ENCODE results near the gene RIPOR2. TPM values are rescaled to one million over a fixed set of nuclear protein-coding genes. Genes with fewer than 3 reads are reported as not detected.
A peak's percentile ranks its signal among the peaks of the same experiment; 100 is the strongest.
"Not testable (repeated sequence)": the region's sequence is repeated elsewhere in the genome, so short reads cannot be mapped to it uniquely, and the experiment has no call there.

RIPOR2 gene
- polyA plus RNA-seq, 1 donor, result 29.4 TPM

DNA sequence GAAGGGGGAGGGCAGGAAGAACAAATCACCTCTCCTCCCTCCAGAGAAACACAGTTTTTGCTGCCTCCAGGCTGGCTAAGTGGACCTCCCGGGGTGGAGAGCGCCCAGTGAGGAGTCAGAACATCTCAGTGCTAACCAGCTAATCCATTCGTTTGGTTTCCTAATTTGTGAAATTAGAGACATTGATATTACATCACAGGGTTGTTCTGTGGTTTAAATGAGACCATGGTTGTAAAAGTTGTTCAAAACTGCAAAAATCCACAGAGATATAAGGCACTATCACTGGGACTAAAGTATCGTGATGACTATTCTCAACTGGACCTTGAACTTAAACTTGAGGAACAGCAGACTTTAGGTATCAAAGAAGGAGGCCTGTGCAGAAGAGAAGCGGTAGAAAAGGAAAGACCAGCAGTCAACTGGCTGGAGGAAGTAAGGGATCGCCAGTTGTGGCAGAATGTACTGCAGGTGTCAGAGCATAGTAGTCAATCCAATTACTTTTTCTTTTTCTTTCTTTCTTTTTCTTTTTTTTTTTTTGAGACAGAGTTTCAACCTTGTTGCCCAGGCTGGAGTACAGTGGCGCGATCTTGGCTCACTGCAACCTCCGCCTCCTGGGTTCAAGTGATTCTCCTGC lies 33.9 kb downstream of the RIPOR2 start:
- no peak for DNase-seq

DNA sequence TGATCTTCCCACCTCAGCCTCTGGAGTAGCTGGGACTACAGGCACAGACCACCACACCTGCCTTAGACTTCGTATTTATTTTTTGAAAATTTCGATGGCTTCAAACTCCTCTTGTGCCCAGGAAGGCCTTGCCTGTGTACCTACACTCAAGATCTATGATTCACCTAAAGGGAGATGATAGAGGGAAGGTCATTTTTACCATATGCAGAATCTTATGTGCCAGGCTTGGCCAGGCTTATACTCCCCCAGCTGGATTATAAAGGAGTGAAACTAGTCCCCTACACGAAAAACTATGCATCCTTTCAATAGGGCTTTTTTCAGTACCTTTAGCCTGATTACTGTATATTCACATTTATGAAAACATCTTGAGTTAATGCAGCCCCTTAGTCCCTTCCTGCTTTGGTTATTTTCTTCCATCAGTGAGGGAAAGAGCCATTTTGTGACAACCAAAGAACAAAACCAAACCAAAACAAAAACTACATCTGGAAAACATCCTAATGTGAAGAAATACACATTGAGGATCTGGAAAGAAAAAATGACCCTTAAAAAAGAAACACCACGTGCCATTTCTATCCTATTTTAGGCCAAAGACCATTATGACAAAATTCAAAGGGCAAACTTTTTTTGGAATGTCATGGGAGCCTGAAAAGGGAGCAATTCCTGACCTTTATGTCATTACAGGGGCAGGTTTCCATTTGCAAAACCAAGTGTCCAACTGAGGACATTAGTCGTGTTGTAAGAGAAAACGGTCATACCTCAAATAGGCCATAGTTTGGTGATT lies 34.7 kb downstream of the RIPOR2 start:
- no peak for DNase-seq

DNA sequence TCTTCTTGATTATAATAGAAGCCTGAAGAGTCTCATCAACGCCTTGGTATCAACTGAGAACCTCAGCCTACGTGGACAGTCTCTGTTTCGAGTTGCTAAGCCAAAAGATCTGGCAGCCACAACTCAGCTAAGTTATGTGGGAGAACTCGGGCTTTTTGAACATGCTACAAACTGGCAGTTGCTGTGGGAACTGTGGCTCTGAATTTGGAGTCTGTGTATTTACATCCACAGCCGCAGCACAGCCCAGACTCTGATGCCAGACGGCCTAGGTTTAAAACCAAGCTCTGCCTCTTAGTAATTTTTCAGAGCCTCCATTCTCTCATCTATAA lies 35.8 kb downstream of the RIPOR2 start:
- no peak for DNase-seq

DNA sequence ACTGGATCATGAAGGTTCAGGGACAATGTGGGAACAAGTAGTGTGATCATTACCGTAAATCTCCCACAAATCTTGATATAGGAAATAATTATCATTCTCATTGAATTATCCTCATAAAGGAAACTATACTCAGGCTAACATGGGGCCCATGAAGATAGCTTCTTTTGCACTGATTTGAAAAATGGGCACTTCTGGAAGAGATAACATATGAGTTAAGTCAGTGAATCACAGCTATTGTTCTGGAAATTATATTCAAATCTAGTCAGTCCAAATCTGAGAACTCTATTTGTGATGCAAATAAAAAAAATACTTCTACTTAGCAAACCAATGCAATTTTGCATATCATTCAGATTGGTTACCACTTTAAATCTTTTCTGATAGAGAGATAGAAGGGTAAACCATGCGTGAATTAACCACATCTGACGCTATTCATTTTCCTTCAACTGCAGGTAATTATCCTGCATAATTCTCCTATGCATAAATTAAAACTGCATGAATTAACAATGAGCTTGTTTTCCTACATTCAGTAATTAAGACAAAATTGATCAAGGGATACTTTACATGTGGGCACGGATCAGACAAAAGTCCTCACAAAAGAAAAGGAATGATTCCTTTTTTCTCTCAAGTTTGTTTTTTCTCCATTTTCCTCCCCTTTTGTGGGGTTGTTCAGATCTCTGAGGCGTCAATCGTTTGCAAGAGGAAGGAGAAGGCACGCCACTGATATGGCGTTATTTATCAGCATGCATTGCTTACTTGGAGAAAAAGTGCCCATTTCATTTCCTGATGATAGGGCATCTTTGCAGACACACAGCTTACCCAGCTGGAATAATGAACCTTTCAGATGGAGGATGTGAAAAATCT lies 36.4 kb downstream of the RIPOR2 start:
- no peak for DNase-seq

DNA sequence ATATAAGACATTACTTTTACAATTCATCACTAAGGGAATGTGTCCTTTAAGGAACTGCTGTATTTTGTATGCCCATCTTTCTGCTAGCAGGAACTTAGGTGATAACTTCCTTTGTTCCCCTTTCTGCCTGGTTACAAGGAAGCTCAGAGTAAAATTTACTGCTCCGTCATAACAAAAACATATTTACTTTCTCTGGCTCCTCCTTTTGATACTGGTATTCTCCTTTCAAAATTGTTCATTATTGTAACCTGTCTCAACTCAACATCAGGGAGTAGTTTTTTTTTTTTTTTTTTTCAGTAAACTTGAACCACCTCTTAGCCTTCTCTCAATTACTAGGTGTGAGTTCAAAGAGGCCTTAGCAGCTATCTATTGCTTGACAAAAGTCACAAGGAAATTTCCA lies 37.1 kb downstream of the RIPOR2 start:
- DNase-seq, result no peak

DNA sequence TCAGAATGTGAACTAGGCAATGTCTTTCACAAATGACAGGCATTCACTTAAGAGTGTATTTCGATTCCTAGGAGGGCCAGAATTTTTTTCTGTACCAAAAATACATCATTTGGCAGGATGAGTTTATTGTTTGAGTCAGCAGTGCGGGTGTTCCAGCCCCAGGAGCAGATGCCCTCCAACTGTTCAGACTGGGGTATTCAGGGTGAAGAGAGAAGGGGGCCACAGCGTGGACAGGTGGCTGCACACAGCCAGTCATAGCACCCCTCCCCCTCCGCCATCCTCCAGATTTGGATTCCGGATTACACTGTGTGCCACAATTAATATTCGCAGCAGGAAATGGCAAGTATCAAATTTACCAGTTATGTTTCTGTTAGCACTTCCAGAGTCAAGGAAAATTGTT lies 38.6 kb downstream of the RIPOR2 start:
- no peak for DNase-seq

DNA sequence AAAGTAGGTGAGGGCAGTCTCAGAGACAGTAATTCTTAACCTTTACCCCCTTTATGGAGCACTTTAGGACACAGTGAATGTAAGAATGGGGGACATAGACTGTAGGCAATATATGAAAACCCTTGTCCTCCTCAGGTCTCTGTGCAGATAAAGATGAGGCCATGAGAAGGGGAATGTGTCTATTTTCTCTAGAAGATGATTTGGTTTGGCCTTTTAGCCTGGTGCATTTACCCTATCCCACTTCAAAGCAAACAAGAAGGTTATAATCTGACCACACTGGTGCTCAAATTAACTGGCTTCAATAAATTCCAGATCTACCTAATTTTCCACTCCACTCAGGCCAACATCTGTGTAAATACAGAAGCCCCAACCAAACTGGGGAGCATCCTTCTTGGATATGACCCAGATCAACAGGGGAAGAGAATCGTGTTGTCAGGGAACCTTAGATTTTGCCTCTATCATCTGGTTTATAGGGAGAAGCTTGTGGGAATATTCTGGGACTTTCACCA lies 42.4 kb downstream of the RIPOR2 start:
- DNase-seq, result no peak

DNA sequence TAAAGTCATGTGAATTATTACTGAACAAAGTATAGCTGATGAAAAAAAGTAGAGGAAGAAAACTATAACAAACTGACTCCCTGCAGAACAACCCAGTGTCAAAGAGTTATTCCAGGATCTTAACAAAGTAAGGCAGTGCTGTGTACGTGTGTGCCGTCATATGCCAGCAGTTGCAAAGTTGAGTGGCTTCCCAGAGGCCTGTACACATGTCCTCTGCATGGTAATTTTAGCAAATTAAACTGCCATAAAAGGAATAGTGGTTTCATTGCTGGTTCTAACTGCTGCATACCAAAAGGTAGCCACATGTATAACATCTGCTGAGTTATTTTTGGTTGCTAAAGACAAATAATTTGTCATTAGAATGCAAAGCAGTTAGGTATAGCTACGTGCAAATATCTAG lies 44.8 kb downstream of the RIPOR2 start:
- DNase-seq, result no peak

DNA sequence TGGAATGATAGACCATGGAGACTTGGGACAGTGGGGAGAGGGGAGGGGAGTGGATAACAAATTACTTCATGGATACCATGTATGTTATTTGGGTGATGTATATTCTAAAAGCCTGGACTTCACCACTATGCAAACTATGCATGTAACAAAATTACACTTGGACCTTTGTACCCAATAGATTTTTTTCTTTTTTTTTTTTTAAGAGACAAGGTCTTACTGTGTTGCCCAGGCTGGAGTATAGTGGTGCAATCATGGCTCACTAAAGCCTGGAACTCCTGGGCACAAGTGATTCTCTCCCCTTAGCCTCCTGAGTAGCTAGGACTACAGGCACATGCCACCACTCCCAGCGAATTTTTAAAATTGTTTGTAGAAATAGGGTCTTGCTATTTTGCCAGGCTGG lies 45.3 kb downstream of the RIPOR2 start:
- DNase-seq, result no peak

DNA sequence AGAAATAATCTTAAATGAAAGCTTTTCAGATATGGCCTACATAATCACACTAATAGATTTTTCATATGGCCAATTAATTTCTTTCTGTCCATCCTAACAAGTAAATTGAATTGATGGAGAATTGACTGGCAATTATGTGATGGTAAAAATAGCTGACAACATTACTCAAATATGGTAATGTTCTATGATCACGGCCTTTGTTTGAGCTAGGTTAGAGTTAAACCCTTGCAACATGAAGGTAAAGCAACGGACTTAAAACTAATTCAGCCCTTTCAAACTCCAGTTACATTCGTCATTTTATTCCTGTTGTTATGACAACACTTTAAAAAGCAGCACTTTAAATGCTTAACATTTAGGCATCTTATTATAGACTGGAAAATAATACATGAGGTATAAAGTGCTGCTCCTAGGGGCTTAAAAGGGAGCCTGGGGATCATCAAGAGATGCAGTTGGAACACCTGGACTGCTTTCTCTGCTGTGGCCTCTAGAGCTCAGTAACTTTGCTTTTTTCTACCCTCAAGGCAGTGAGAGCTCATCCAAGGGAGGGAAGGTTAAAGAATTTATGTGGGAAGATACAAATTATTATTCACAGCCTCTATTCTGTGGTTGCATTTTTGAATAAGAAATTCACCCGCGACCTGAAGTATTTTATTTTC lies 46.9 kb downstream of the RIPOR2 start:
- no peak for DNase-seq

DNA sequence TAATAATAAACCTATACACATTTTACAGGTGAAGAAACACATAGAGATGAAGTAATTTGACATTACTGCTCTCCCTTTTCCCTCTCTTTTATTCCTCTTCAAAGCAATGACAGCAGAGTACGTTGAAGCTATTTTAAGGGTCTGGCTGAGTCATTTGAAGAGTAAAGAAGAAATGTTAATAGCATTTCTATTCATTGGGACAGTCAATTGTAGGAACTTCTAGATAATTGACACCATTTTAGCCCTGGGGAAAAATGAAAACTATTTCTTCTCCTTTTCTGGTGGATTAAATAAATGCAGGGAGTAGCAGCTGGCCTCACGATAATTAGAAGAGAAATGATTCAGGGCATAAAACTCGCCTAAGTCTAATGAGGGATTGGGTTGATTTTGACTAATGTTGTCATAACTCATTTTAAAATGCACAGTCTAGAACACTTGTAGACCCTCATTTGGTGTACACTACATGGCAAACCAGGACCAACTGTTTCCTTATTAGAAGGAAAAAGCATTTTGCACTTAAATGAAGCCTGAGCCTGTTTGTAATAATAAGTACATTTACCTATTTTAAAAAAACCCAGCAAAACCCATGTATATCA lies 48.1 kb downstream of the RIPOR2 start:
- no peak for DNase-seq

DNA sequence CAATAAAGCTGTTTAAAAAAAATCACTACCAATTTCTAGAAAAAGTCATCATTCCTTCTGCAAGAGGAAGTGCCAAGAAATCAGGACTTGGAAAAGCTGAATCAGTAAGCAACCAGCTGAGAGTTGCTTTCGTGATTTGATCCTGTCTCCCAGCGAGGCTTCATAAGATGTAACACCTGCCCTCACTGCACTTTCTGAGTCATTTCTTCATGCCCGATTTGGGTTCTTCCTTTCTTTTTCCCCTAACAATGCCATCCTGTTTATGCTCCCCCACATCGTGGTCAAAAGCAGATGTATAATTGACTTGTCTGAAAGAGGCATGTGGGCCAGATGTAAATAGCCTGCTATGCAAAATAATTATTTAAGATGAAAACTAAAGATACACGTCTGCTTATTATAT lies 52.1 kb downstream of the RIPOR2 start:
- DNase-seq, result peak; percentile 53

DNA sequence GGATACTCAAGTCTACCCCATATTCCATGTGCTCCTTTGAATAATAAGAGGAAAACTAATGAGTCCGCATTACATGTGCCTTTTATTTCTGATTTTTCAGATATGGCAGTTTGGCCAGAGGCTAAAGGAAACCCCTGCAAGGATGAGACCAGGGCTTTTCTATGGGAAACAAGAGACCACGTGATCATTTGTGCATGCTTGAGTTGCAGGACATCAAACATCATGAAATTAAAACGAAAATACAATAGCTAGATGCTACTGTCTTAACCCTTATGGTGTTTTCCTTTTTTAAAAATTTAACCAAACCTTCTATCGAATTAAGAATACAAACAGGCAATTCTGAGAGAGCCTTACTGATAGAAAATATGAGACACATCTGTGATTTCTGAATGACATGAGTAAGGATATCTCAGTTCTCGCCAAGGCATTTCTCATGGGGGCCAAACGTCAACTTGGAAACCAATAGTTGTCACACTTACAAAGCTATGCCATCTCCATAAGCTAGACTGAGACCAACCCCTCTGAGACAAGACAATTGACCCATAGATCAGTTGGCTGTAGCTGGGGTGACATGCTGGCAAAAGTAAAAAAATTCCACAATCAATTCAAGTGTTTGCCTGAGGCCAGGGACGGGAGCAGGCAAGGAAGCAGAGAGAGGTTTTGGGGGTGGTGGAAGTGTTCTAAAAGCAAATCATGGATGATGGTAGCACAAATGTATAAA lies 52.8 kb downstream of the RIPOR2 start:
- no peak for DNase-seq

DNA sequence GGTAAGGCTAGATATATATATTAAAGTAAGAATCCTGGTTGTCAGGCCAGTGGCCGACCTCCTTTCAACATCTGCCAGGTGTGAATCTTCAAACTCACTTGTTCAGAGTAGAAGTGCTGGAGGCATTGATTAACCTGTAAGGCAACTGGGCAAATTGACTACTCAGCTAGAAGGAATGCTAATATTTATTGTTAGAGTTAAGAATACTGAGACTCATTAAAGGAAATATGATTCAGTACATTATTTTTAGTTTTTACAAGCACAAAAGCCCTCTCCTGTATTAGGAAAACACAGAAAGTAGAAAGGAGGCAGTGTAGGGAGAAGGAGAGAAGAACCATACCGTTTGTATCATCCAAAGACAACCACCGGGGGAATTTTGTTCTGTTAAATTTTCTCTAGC lies 53.5 kb downstream of the RIPOR2 start:
- no peak for DNase-seq

DNA sequence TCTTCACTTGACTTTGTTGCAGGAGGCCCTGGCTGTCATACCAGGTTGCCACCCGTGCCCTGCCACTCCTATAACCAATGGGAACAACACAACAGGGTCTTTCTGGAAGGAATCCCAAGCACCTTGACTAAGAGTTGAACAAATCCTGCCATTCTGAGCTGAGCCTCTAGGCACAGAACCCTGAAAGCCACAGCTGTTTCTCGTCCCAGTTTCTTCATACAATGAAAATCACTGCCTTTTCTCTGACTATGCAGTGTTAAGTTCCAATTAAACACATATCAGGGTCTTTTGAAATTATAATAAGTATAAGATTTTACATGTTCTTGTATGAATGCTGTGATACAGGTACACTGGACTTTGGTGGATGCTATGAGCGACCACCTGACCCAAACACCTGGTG lies 54.4 kb downstream of the RIPOR2 start:
- DNase-seq, result no peak

DNA sequence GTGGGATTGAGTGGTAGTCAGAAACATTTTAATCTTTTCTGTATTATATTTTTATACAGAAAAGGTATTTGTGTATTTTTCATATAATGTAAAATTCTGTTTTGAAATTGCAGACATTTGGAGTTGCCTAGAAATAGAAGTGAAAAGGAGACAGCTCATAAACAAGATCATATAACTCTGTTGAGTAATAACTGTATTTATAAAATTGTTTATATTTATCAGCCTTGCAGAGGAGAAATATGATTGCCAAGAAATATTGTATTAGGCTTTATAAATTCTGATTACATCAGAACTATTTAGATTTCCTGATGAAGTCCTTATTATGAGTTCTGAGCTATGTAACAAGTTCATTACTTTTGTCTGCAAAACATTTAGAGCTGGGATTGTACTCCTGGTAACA lies 55.3 kb downstream of the RIPOR2 start:
- DNase-seq, result no peak

DNA sequence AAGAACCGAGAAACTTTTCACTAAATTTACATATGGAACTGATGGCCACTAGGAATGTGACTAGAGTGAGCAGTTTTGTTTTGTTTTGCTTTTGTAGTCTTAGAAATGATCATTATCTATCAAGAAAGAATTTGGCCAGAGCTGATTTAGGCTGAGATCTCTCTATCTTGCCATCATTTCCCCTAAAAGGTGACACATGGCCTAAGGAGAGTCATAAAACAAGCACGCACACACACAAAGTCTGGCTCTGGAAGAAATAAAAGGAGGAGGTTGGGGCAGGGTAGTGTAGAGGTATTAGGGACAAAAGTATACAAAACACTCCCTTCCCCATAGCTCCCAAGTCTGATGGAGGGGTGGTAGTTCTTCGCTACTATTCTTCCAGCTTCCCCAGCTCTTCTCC lies 56.4 kb downstream of the RIPOR2 start:
- DNase-seq, result no peak

DNA sequence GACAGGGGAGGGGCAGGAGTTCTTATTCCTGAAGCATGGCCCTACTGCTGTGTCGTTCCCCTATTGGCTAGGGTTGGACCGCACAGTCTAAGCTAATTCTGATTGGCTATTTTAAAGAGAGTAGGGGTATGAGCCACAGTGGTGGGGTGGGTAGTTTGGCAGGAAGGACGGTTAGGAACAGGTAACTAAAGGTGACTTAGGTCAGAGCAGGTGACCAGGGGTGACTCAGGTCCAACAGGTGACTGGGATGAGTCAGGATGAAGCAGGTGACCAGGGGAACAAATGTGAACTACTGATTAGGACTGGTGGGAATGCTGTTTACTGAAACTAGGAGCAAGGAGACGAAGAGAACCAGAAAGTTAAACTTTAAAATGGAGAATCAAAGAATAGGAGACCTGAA lies 58.0 kb downstream of the RIPOR2 start:
- DNase-seq, result not testable (repeated sequence)

DNA sequence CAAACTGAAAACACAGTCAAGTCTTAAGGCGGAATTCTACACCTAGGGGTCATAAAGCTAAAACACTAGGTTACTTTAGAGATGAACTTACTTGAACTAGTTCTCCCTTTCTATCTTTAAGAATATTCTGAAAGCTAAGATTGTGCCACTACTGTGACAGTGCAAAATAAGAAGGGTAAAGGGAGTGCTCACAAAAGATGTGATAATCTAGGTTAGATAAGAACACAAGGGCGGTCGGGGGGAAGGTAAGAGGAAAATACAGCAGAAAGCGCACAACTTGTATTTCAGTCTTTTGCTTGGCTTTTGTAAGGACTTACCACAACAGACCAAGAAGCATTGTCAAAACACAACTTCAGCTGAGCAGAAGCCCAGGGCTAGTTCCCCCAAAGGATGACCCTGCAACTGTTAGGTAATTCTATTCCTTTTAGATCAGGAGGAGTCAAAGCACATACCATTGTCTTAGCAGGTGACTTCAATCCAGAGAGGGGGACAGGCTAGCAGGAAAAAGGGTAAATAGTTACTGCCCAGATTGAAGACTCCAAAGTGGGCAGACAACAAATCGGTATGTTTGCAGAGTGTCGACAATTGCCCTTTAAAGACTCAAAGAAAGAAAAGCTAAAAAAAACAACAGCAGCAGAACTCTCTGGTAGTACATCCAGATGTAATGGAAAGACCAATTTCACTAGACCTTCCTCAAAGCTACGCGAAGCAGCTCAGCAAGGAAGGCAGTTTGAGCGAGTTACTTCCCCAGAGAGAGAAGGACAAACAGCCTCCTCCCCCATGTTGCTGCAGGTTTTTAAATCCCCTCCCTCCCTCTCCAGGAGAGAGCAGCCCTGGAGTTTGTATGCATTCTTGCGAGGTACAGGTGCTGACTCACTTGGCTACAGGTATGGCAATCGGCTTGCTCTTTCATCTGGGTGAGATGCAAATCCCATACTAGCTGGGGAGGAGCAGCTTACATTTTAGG lies 59.0 kb downstream of the RIPOR2 start:
- no peak for DNase-seq

DNA sequence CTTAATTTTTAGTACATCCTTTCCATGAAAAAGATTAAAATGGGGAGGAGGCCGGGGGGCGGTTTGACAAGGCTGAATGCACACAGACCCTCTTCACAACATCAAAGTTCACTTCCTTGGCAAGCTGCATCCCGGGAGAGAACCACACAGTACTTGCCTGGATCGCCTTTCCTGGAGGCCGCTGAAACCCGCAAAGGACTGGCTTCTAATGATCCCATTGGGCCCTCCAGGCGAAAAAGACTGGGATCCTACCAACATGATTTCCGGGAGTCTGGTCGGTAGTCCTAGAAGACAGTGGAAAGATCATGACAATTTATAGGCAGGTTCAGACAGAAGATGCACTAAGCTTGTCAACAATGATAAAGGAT lies 60.2 kb downstream of the RIPOR2 start:
- DNase-seq, result peak; percentile 36

Data from hindlimb muscle (tissue), 1 donor.